Esophagus squamous epithelium (tissue), 4 donors: Measurements from ENCODE around the gene RAB37.

Experiments
- POLR2A ChIP-seq, 4 donors: fragments of 450-650 bp; IDR thresholded peaks; one replicate each; pipeline ENCODE4 v1.6.1; 2017; ENCODE audit warnings: antibody characterized with exemption in 4 of 4, mild to moderate bottlenecking in 4 of 4, moderate library complexity in 3 of 4
- TF ChIP-seq, protein P1 (sequence below), 6 experiments: fragments of 450-650 bp in 4 of 6; fragments of 200-600 bp in 2 of 6; sonication (generic) in 2 of 6; IDR thresholded peaks; one replicate each; pipeline ENCODE4 v1.5.1; 2016 to 2019; ENCODE audit warnings: antibody characterized with exemption in 6 of 6, mild to moderate bottlenecking in 4 of 6, moderate library complexity in 4 of 6

DNA sequence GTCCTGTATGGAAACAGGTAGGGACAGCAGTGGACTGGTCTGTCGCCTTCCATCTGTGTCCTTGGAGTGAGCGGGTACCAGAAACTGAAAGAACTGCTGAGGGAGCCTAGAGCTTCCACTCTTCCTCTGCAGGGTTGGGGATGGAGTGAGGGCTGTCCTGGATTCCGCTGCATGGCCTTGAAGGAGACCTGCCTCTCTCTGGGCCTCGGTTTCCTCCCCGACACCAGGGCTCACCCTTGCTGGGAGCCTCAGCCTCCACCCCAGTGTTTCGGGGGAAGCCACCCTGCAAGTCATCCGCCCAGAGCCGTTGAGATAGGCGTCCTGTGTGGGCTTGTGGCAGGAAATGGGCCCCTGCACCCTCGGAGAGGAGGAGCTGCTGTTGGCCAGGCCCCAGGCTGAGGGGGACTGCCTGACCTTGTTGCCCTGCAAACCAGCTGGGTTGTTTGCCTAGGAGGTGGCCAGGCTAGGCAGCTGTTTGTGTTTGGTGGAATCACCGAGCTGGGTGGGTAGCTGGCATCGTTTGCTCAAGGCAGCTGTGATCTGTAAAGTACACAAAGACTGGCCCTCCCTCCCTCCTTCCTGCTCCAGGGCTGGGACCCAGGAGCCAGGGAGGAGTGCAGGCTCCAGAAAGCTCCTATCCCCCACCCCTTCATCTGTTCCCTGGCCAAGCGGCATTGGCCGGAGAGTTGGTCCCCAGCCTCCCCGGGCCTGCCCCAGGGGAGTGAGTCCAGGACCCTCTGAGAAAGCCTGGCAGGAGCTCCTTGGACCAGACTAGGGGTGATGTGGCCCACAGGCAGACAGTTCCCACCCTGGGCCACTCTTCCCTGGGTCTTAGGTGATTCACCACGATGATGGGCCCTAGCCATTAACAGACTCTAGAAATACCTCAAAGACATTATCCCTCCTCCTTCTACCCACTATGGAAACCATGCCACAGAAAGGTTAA is 1.3 kb downstream of the RAB37 start:
- TF ChIP-seq, protein P1, sequence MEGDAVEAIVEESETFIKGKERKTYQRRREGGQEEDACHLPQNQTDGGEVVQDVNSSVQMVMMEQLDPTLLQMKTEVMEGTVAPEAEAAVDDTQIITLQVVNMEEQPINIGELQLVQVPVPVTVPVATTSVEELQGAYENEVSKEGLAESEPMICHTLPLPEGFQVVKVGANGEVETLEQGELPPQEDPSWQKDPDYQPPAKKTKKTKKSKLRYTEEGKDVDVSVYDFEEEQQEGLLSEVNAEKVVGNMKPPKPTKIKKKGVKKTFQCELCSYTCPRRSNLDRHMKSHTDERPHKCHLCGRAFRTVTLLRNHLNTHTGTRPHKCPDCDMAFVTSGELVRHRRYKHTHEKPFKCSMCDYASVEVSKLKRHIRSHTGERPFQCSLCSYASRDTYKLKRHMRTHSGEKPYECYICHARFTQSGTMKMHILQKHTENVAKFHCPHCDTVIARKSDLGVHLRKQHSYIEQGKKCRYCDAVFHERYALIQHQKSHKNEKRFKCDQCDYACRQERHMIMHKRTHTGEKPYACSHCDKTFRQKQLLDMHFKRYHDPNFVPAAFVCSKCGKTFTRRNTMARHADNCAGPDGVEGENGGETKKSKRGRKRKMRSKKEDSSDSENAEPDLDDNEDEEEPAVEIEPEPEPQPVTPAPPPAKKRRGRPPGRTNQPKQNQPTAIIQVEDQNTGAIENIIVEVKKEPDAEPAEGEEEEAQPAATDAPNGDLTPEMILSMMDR (IDR thresholded peaks at IDR 0.05), result no peak
- peak in 1 of 4 donors; percentile 44 for TF ChIP-seq POLR2A (IDR thresholded peaks at IDR 0.05)
